Activated naive CD4-positive, alpha-beta T cell (primary cell): ENCODE data around the gene ITGA5.
"Not testable (repeated sequence)": the region's sequence is repeated elsewhere in the genome, so short reads cannot be mapped to it uniquely, and the experiment has no call there.

Source experiments
- DNase-seq, 4 experiments: peaks; one replicate each; lab custom pipeline; 2025; lab: John Stamatoyannopoulos, UW

Gene ITGA5

GRCh38 chr12:54371328-54372112, 47.5 kb downstream of the ITGA5 start:
- DNase-seq: no peak

DNA sequence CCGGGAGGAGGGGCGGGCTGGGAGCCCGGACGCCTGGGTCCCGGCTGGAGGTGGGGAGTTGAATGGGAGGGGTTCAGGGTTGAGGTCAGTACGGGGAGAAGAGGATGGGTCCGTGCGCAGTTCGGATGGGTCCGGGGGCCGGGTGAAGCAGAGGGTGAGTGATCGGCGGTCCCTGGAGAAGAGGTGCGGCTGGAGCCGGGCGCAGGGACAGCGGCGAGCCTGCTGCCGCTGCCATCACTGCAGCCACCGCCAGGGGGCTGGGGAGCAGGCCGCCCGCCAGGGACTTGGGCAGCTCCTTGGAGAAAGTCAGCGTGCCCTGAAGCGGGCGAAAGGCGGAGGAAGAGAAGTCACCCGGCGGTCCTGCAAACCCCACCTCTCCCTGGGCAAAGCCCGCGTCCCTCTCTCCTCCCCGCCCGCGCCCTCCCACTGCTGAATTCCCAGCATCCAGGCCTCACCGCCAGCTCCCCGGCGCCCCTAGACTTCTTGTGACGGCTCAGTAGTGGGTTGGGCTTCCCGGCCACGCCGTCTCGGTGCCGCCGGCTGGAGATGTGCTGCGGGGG, 48.8 kb downstream of the ITGA5 start:
- DNase-seq: peak in 2 of 4 experiments; percentile 9 to 12

DNA sequence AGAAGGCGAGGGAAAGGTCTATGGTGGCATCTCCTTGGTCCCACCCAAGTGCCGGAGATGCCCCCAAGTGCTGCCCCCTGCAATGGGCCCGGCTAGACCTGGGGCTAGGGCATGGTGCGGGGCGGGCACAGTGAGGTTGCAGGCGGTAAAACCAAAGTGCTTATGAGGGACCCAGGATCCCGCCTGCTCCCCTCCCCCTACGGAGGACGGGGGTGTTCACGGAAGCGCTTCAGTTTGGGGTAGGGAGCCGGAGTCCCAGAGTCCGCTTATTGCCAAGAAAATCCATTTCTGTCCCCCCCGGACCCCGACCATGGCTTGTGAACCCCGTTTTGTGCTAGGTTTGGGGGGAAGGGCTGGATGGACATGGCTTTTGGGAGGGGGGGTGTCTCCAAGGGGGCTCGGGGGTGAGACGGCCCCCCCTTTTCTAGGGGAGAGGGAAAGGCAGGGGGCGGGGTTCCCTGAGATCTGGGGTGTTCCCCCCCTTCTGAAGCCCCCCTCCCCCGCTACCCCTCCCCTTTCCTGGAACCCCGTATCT, 49.4 kb downstream of the ITGA5 start:
- DNase-seq: no peak

DNA sequence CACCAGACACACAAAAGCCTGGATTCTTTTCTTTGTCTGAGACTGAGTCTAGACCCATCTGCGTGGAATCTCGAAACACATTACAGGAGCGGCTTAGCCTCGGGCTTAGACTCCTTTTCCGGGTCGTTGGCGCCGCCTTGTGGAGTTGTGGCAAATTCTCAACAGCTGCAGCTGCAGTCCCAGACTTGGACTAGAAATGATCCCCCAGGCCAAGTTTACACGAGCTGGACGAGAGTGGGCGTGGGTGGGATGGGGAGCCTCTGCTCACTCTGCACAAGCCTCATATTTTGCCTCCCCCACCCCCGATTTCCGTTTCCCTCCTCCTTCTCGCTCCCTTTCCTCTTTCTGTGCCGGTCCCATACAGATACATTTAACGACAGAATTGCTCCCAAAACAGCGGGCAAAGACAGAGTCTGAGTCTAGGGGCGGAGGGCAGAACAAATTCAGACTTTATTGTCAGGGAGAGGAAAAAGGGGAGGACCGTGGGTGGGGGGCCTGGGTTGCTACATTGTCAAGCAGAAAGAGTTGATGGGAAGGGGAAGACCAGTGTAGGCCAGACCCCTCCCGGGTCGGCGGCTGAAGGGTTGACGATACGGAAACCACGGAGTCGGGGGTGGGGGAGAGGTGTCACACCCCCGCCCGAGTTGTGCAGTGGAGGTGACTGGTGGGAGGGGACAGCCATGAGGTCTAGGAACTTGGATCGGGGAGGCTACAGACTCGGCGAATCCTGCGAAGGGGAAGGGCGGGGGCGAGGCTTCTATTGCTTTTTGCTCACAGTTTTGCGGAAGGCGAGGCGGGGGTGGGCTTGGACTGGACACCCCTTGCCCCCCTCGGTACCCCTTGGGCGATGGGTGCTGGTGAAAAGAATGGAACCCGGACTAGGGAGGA, 50.1 kb downstream of the ITGA5 start:
- peak; percentile 75 to 91 (median 84) for DNase-seq

GRCh38 chr12:54368025-54368708, 50.9 kb downstream of the ITGA5 start:
- DNase-seq: no peak

DNA sequence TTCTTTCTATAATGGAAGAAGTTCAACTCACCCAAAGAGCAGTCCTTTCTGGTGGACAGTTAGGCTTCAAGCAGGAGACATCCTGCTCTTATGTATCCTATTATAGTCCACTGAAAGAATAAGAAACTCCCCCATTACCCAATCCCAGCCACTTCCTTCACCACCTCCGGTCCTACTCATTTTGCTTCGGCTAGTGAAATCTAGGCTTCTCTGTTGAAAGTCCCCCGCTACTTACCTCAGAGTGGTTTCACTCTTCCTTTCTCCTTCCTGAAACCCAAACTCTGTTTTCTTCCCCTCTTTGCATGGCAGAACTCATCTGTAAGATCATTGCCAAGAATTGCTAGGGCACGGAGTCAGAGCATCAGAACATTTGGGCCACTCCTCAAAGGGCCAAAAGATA, 54.7 kb downstream of the ITGA5 start, which contains the start of gene GPR84:
Gene GPR84, minus strand, starts transcription at position 74 of the 400 bp plus-strand sequence. CDS start 635 bp downstream, outside the sequence.
- DNase-seq: no peak

DNA sequence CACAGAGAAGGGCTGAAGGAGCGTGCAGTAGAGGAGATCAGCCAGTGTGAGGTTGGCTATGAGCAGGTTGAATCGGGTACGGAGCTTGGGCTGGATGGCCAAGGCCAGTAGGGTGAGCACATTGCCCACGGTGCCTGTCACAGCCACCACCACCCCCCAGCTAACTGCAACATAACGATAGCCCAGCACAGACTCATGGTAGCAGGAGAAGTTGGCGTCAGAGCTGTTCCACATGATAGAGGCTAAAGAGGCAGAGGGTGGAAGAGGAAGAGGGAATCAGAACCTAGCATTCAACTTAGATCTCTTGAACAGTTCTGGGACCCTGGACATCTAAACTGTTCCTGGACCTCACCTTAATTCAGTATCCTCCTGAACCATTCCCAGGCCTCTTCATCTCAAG, 55.4 kb downstream of the ITGA5 start:
- DNase-seq: no peak

- DNase-seq: no peak
Measured at GRCh38 chr12:54363047-54363446, 56.0 kb downstream of the ITGA5 start.

DNA sequence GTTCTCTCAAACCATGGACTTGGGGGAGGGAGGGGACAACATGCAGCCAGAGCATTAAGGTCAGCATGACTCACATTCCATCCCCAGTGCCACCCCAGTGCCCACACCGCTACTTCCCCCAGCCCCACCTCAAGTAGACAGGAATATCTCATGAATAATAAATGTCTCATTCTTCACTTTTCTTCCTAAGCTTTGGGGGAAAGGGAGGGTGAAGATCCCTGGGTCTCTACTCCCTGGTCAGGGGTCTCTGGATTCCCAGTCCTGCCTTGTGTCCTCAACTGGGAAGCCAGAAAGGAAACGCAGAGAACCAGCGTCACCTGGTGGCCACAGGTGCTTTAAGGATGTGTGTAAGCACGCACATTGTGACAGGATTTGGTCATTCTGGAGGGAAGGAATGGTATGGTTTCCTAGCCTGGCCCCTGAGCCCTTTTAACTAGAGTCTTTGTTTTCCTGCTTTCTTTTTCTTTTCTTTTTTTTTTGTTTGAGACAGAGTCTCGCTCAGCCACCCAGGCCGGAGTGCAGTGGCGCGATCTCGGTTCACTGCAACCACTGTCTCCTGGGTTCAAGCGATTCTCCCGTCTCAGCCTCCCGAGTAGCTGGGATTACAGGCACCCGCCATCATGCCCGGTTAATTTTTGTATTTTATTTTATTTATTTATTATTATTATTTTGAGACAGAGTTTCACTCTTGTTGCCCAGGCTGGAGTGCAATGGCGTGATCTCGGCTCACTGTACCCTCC, 58.2 kb downstream of the ITGA5 start:
- DNase-seq: peak in 3 of 4 experiments; percentile 10 to 54 (median 41)

DNA sequence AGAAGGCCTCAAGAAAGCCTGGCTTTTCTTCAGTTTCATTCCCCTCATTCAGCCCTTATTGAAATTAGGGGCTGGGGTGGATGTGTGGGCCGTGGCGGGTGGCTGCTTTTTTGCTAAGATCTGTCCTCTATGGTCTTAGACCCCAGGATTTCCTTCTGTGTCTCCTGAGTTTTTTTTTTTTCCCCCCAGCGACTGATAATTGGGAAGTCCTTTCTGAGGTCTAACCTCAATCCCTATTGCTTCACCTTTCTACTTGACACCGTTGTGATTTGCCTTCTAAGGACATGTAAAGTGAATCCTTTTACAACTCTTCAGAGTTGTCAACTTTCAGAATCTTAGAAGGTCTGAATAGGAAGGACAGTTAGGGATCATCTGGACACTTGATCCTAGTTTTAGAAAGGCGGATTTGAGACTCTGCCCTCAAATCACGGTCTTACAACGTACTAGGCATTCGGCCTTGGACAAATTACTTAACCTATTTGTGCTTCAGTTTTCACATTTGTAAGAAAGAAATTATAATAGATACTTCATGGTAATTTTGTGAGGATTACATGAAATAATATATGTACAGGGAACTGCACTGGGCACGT, 59.2 kb downstream of the ITGA5 start:
- DNase-seq: no peak

DNA sequence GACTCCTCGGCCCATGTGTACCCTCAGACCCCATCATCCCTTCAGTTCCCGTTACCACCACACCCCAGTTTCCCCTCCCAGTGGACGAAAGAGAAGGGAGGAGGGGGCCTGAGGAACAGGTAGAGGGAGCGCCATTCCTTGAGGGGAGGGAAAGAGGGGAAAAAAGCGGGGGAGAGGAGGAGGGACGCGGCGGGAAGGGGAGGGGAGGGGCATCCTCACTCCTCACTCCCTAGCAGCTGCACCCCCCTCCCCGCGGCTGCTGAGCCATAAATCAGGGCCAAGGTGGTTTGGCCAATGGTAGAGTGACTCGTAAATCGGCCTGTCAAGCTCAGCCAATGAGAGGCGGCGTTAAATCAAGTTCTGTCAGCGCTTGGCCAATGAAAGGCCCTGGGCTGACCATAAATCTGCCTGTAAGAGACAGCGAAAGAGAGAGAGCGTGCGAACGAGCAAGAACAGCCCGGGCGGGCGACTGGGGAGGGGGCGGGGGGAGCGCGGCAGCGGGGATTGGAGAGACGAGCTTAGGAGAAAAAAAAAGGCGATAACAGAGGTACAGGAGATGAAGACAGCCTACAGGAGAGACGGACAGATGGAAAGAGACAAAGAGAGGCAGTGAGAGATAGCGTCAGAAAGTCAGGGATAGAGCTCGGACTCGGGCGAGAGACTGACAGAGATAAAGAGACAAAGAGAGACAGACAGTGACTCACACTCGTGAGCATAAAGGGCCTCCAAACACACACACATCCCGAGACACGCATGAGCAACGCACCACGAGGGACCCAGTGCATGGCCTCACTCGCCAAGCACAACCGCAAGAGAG, 59.9 kb downstream of the ITGA5 start:
- peak; percentile 62 to 84 (median 76) for DNase-seq

GRCh38 chr12:54358191-54358944, 60.7 kb downstream of the ITGA5 start:
- DNase-seq: no peak

DNA sequence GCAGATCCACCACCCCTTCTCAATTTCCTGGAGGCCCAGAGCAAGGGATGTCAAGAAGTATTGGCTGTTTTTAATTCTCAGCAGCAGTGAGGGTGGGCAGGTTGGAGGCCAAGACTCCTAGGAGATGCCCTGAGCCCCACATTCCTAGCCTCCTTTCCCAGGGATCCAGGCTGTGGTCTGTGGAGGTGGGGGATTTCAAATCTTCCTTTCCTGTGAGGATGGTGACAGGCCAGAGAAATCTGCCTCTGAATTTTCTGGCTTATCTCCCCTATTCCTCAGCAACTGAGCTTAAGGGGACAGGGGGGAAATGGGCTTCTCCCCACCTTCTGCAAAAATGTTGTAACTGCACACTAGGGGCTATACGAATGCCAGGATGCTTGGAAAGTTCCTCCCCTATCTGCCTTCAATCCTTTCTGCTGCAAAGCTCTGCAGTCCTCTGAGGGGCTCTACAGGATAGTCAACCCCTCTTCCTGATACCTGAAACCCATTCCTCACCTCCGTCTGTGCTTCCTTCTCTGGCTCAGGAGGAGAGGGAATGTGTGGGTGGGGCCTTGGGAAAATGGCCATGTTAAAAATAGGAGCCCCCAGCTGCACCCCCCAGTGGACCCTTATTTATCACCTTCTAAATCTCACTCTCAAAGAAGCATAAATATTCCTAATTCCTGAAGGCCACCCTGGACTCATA, 61.4 kb downstream of the ITGA5 start:
- DNase-seq: no peak

DNA sequence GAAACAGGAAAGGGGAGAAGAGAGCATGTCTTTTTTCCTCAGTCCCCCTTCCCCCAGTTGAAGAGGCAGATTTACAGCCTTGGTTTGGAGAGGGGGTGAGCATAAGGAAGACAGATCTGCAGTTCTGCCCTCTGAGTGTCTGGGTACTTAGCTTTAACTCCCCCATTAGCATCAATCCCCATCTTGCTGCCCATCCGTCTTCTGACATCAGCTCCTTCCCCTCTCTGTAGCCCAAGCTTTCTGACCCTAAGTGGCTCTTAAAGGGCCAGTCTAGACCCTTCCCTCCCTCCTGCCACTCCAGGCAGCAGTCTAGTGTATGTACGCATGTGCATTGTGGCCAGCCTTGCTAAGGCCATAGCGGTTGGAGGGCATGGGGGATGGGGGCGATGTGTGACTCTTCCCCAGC, 62.1 kb downstream of the ITGA5 start:
- DNase-seq: no peak

DNA sequence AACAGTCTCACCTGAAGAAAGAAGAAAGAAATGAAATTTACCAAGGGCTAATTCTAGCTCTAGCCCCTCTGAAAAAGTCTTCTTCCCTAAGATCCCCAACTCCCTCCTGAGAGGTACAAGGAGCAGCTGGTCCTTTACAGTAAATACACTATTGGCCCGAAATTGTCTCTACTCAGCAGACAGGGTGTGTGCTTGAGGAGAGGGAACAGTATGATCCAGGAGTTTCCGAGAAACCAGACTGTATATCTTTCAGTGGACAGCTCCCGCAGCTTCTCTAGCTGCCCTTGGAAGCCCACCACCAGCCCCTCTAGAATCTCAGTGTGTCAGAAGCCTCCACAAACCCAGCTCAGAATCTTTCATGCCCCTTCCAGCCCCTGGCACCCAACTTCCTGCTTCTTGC, 62.8 kb downstream of the ITGA5 start:
- DNase-seq: no peak

- no peak for DNase-seq
Measured at GRCh38 chr12:54355104-54355815, 63.8 kb downstream of the ITGA5 start.

DNA sequence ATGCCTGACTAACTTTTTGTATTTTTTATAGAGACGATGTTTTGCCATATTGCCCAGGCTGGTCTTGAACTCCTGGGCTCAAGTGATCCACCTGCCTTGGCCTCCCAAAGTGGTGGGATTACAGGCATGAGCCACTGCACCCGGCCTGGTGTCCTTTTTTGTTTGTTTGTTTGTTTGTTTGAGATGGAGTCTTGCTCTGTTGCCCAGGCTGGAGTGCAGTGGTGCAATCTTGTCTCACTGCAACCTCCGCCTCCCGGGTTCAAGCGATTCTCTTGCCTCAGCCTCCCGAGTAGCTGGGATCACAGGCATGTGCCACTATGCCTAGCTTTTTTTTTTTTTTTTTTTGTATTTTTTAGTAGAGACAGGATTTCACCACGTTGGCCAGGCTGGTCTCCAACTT, 64.8 kb downstream of the ITGA5 start:
- not testable (repeated sequence) for DNase-seq
